8988T (cell line): Measurements from ENCODE around the gene INPP5A.
A peak's percentile ranks its signal among the peaks of the same experiment; 100 is the strongest.

Source experiments
- DNase-seq: peaks from one replicate; pipeline ENCODE4 v3.0.0; 2011

INPP5A gene

DNA sequence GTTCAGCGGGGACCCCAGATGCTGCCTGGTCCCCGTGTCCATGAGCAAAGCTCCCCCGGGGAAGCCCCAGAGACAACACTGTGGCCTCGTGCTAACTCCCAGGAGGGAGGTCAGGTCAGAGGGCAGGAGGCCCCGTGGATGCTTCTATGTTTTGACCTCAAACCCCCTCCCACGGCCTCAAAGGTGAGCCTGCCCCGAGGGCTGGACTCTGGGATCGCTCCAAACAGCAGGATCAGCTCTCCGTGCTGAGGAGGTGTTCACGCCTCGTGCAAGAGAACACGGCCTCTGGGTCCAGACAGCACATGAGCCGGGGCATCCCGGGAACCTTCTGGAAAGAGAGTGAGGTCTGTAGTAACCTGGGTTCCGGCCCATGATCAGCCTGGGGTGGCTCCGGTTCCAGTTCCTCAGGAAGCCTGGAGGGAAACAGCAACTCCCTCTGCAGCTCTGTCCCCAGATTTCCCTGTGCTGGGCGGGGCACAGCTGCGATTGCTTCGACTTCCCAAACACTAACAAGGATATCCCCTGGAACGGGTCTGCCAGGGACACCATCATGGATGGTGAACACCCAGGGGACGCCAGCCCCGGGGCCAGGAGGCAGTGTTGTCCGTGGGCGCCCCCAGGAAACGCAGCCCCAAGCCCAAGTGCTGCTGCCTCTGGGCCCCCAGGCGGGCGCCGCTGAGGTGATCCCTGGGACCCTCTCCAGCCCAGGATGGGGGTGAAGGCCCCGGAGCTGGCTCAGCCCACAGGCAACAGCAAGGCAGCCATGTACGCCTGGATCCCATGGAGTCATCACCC is 18.0 kb upstream of the INPP5A start:
- DNase-seq = peak; percentile 12

DNA sequence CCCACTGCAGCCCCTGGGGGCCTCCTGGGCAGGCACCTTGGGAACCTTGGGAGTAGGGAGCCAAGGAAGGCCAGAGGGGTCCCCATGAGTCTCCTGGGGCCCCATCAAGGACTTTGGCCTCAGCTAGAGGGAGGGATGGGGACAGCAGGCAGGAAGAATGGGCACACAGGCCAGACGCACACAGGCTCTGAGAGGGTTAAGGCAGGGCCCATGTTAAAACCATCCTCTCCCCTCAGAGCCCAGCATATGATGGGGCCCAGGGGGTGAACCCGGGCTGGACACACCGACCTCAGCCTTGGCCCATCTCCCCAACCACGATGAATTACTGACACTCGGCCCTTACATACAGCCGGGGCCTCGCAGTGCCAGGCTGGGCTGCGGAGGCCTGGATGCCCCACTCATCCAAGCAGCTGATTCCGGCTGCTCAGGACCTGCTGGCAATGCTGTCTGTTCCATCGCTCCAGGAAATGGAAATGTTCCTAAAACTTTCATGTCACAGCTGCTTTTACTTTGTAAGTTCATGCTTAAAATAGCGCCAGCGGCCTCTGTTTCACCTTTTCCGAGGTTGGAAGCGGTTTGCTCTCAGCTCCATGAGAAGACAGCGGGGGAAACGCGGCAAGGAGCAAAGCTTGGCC is 17.3 kb upstream of the INPP5A start:
- no peak for DNase-seq

DNA sequence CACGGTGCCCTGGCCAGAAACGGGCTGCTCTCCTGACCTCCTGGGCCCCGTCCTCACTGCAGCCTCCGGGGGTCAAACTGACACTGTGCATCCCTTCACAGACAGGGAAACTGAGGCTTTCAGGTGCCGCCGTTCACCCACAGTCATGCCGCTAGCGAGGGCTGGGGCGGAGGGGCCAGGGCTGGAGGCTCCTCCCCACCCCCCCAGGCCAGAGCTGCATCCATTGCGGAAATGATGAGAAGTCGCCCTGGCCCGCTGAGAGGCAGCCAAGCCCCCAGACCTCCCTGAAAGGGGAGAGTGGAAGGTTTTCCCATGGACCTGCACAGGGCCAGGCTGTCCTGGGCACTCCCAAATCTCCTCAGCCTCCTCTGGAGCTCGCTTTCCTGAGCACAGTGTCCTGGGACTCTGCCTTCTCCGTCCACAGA is 16.5 kb upstream of the INPP5A start:
- DNase-seq = no peak

DNA sequence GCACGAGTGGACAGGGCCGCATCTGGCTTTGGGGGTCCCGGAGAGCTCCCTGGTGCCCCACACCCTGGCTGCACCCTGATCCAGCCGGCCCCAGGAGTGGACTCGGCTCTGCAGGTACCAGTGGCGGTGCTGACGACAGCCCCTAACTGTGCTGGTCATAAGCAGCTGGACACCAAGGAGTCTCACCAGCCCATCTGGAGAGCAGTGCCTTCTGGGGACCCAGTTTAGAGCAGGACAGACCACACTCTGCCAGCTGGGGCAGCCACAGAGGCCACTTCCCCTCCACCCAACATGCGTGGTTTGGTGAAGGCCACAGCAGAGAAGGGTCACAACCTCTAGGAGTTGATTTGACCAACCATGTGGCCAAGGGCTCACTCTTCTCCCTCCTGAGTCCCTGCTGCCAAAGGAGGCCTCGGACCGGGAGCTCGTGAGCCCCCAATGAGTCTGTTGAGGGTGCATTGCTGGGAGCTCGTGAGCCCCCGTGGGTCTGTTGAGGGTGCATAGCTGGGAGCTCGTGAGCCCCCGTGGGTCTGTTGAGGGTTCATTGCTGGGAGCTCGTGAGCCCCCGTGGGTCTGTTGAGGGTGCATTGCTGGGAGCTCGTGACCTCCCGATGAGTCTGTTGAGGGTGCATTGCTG is 16.0 kb upstream of the INPP5A start:
- DNase-seq = no peak

DNA sequence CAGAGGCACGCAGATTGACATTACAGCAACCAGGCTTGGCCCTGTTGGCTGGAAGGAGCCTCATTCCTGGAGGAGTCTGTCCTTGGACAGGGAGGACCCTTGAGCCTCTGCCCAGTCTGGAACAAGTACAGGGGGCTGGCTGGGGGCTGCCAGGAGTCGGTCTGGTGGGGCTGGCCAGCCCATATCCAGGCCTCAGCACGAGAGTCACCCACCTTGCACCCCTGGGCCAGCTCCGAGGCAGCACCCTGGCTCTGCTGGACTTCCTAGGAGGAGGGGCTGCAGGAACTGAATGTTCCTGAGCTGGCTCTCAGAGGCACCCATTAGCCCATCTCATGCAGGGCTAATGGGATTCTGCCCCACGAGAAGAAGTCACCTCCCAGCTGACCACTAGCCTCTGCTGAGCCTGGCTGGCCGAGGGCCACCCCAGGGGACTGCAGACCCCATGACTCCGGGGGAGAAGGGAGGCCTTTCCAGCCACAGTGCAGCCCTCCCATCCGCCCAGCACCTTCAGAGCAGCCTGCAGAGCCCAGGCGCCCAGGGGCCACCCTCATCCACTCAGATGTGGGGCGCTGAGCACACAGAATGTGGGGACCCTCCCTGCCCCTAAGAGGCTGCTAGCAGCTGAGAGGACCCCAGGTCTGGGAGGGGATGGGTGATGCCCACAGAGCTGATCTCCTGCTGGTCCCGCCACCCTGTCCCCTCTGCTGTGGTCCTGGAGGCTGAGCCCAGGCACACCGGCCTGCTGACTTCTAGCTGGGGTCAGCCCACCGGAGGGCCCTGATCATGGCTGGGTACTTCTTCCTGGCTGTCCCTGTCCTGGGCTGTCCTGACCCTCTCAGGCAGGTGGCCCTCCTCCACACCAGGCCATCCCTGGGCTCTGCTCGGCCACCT is 14.8 kb upstream of the INPP5A start:
- DNase-seq = no peak

DNA sequence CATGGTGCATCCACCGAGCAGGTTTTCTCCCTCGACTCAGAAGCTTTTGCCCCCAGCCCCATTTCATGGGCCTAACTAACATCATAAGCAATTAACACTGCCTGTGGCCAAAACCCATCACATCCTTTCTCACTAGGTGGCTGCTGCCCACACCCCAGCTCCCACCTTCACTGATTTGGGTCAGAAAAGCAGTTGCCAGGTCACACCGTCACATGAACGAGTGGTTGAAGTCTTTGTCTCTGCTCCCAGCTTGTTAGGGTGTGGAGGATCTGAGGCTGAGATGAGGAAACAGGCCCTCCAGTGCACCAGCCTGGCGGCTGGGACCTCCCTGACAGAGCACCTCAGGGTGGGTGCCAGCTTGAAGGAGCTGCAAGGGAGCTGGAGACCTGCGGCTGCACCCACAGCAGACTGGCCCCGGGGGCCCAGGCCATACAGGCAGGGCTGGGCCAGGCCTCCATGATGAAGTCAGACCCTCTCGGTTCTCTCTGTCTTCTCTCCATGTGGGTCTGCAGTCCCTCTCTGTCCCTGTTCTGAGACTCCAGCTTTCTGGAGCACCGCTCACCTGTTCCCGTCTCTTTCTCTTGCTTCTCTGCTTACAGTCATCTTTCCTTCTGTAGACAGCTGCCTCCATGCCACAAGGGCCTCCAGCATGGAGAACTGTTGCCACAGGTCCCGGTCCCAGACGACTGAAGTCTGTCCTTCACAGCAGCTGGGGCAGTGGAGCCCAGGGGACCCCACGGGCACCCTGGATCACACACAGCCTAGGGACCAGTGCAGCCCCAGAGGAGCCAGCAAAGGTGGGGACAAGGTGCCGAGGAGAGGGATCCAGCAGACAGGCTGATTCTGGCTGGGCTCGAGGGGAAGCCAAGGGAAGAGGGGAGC is 13.8 kb upstream of the INPP5A start:
- no peak for DNase-seq

DNA sequence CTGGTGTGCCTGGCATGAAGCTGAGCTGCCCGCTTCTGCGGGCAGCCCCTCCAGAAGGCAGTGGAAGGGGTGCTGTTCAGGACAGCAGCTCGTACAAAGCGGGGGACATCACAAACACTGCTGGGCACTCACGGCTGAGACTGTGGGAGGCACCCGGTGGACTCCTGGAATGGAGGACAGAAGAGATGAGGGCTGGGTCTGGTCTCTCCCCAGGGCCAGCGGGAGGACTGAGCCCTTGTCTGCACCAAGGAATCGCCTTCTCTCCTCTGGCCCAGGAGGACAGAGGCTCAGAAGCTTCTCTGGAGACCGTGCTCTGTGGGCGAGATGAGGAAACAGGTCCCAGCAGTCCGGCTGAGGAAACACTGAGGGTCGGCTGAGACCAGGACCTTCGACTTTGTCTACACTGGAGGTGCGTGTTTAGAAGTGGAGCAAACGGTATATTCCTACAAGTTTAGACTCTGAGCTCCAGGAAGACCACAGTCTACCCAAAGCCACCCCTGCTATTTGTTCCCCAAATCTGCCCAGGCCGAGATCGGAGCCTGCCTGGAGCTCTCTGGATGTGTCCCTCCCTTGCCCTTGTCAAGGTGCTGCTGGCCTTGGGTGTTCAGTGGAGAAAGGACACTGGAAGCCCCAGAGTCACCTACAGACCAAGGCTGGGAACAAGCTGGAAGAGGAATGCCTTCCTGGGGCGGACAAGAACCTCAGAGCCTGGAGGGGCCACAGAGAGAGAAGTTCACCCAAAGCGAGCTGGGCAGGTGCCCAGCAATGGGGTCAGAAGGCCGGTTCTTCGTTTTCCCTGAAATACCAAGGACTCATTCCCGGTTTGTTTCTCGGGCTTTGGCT is 12.9 kb upstream of the INPP5A start:
- no peak for DNase-seq

DNA sequence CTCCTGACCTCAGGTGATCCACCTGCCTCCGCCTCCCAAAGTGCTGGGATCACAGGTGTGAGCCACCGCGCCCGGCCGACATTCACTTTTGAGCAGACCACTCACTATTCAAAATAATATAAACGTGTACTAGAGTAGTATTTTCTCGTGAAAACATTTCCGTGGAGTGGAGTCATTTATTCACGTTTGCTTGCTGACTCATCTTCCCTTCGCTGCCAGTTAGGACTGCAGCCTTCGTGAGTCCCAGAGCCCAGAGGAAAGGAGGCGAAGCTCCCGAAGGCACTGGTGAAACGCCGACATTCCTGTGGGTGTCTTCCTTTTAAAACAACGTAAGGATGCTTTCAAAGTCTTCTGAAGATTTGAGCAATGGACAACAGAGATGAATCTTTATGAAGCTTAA is 10.9 kb upstream of the INPP5A start:
- no peak for DNase-seq

DNA sequence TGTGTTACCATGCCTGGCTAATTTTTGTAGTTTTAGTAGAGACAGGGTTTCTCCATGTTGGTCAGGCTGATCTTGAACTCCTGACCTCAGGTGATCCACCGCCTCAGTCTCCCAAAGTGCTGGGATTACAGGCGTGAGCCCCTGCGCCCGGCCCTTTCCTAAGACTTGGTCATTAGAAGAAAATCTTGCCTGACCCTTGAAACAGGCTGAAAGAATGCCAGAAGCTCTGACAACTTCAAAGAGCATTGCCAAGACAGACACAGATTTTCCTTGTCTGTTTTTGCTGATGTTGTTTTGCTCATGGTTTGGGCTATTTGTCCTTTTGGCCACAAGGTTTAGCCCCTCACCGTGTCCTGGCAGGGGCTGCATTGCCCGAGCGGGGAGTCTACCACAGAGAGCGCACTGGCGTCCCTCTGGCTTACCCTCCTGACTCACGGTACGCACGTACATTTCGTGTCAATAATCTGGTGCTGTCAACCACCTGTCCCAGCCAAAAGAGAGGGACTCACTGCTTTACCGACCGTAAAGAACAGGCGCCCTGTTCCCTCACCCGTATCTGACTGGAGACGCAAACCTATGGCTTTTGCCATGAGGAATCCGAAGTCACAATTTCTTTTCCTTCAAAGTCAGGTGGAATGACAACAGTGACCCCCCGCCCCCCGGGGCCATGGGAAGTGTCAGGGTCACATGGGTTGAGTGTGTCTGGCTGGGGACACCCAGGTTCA is 10.1 kb upstream of the INPP5A start:
- no peak for DNase-seq

DNA sequence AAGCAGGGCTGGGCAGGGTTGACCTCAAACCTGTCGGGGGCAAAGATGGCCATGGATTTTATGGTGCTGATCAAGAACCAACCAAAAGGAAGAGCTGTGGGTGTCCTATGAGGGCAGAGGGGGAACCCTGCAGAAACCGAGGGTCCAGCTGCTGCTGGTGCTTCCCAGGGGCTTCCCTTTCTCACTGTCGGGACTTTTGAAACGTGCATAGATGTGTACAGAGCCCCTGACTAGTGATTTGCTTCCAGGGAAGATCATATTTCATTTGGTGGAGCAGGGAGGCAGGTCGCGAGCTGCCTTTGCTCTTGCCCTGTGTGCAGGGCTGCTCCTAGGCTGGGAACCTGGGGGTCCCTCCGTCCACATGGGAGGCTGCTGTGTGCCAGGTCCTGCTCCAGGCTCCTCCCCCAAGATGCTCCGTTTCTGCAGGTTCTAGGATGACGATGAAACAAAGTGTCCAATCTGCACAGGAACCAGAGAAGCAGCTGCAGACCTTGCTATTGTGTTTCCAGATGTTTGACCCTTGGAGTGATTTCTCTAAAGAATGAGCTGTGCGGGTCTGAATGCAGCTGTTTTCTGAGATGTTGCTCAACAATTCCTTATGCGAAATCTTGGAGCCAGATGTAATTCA is 9.4 kb upstream of the INPP5A start:
- no peak for DNase-seq

DNA sequence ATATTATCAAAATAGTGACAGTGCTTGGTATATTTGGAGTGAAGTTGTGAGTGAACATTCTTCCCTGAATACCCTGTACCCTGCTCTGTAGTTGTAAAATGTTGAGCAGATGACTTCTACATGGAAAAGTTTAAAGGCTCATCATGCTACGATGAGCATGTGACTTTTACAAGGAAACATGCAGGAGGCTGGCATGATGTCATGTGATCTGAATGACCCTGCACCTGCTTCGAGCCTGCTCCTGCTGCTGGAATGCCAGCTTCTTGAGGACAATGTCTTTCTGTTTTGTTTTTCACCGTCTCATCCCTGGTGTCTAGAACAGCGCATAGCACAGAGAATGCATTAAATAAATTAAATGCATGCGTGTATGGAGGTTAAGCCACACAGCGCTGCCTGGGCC is 5.4 kb upstream of the INPP5A start:
- no peak for DNase-seq

DNA sequence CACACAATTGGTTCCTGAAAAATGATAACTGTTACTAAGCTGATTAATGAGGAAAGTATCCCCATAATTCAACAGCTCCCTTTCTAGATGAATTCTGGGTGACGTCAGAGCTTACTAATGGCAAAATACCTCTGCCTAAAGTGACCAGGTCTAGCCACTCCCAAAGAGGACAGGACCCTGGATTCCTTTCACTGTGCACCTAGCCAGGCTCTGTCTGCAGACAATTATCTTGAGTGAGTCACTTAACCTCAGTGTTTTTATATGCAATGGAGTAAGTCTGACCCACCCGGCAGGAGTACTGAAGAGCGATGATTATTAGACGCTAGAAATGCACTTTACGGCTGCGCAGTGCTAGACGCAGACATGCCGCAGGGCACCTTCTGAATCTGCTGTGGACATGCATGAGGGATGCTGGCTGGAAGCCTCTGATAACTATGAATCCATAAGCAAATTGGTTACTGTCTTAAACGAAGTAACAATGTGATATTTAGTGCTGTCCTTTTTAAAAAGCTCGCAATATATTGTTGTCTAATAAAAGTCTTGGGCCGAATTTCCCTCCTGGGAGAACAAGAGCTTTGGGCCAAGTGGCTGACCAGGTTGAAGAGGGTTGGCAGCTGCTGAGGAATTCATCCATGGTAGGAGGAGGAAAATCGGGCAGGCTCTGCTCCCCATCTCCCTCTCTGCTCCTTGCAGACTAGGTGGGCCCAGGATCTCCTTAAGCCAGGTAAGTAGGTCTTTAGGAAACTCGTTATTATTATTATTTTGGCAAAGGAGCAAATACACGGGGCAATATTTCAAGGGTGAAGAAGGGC is 4.6 kb upstream of the INPP5A start:
- DNase-seq = no peak

DNA sequence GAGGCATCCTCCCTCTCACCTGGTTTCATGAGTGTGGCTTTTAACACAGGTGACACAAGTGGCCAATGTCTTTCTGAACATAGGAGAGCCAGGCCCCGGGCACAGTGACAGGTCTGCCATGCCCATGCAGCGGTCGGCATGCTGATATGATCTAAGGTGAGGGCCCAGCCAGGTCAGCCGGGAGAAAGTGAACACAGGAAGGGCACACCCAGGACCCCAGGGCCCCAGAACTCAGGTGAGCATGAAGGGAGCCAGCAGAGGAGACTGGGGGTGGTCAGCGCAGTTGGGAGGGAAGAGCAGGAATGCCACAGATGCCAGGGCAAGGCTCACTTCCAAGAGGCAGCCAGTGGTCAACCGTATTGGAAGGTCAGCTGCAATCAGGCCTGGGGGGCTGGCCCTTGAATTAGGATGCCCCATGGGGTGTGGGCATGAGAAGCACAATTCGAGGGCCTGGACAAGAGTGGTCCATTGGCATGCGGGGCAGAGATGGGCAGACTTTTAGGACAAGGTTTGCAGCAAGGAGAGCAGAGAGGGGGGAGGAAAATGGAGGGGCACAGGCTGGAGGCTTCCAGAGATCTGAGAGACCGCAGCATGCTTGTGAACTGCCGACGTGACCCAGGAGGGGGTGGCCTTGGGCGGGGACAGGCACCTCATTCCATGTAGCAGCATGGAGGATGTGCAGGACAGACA is 3.9 kb upstream of the INPP5A start:
- DNase-seq = no peak

DNA sequence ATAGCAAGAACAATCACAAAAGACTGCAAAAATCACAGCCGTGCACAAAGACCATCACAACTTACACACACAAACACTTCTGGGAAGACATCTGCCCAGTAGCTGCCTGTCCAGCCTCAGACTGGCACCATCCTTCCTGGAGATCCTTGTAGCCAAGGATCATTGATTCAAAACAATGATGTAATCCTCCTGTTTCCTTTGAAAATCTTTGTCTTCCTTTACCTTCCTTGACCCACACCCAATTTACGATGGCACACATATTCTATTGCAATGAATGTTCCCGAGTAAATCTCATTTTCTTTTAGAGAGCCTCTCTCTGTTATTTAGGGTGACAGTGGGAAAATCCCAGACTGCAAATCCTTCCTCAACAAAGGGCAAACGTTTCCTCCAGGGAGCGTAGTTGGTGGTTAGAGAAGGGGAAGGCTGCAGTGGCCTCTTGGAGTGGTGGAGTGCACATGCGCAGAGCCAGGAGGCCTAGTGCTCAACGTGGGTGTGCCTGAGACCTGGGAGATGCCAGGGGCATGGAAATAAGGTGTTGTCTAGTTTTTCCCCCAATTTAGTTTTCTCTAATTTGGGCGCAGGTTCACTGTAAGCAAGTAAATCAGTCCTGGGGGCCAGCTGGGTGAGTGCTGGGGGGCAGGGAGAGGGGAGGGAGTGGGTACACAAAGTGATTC is 3.1 kb upstream of the INPP5A start:
- no peak for DNase-seq

DNA sequence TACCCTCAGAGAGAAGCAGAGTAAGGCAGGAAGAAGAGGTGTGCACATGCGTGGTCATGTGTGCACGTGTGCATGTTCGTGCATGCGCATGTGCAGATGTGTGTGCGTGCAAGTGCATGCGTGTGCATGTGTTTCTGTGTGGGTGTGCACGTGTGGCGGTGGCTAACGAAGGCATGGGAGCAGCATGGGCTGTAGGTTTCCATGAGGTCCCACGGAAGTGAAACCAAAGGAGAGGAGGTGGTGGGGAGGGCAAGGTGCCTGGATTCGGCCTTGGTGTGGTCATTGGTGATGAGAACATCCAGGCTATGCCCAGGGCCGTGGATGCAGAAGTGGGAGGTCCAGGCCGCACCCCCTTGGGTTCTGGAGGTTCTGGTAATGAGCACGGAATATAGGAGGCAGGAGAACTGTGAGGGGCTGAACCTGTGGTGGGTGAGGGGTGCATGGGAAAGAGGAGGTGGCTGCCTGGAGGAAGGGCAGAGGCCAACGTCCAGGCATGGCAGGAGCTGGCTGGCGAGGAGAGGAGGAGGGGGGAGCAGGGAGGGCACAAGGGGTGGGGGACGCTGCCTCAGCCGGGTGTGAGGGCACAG is 2.4 kb upstream of the INPP5A start:
- no peak for DNase-seq

DNA sequence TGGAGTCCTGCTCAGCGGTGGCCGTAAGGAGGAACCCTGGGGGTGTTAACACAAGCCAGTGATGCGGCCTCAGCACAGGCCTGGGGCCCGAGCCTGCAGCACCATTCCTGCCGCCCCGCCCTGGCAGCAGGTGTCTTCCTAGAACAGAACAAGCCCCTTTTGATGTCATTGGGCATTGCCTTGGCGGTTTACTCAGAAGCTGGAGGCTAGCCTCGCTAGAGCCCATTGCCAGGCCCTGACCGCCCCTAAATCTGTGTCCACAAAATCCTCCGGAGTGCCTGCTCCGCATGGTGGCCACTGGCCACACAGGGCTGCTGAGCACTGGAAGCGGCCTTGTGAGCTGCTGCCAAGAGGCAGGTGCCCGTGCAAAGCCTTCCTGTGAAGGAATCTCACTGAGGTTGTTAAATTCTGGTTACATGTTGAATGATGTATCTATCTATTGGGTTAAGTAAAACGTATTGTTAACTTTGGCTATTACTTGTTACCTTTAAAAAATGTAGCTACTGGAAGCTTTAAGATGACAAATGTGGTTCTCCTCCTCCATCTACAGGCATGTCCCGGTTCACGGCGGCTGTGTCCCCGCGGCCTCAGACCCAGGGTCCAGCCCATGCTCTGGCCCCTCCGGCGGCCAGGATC is 1.2 kb upstream of the INPP5A start:
- DNase-seq = no peak
